Effector CD4-positive, alpha-beta T cell (primary cell): Measurements from ENCODE around the gene PAM16.

Source experiments
- DNase-seq: peaks from one replicate; pipeline ENCODE4 v3.0.0-alpha.2; 2020

The PAM16 gene

GRCh38 chr16:4370570-4371356 lies 19.6 kb upstream of the PAM16 start:
- DNase-seq: no peak

- DNase-seq: no peak
Measured at GRCh38 chr16:4370151-4370550, 19.0 kb upstream of the PAM16 start.

- no peak for DNase-seq
Measured at GRCh38 chr16:4369007-4369733, 18.0 kb upstream of the PAM16 start.

GRCh38 chr16:4367393-4367856 lies 16.3 kb upstream of the PAM16 start:
- DNase-seq: no peak

- no peak for DNase-seq
Measured at GRCh38 chr16:4366016-4366415, 14.9 kb upstream of the PAM16 start.

GRCh38 chr16:4365615-4366014 lies 14.5 kb upstream of the PAM16 start:
- DNase-seq: no peak

GRCh38 chr16:4365014-4365406 lies 13.9 kb upstream of the PAM16 start:
- no peak for DNase-seq

- DNase-seq: no peak
Measured at GRCh38 chr16:4364196-4365013, 13.3 kb upstream of the PAM16 start.

- no peak for DNase-seq
Measured at GRCh38 chr16:4362476-4363135, 11.5 kb upstream of the PAM16 start.

- no peak for DNase-seq
Measured at GRCh38 chr16:4361944-4362311, 10.8 kb upstream of the PAM16 start.

- no peak for DNase-seq
Measured at GRCh38 chr16:4361033-4361943, 10.2 kb upstream of the PAM16 start.

- no peak for DNase-seq
Measured at GRCh38 chr16:4360538-4361021, 9.5 kb upstream of the PAM16 start.

- DNase-seq: no peak
Measured at GRCh38 chr16:4359914-4360313, 8.8 kb upstream of the PAM16 start.

- peak; percentile 58 for DNase-seq
Measured at GRCh38 chr16:4358831-4359561, 7.9 kb upstream of the PAM16 start.

GRCh38 chr16:4358236-4358635 lies 7.1 kb upstream of the PAM16 start:
- no peak for DNase-seq

GRCh38 chr16:4356820-4357219 lies 5.7 kb upstream of the PAM16 start:
- no peak for DNase-seq

- no peak for DNase-seq
Measured at GRCh38 chr16:4354512-4355409, 3.6 kb upstream of the PAM16 start.

- no peak for DNase-seq
Measured at GRCh38 chr16:4353675-4354074, 2.6 kb upstream of the PAM16 start.

- DNase-seq: no peak
Measured at GRCh38 chr16:4352843-4353242, 1.7 kb upstream of the PAM16 start.

GRCh38 chr16:4351880-4352279 lies 759 bp upstream of the PAM16 start:
- DNase-seq: no peak
